LNCAP (cell line): Measurements from ENCODE around the gene HJV.

Experiments used
- CTCF ChIP-seq: fragments of 450-650 bp; IDR thresholded peaks from 2 replicates; pipeline ENCODE4 v1.5.1; 2017; ENCODE audit warnings: mild to moderate bottlenecking

Gene HJV

GRCh38 chr1:145972580-145972979, 49.0 kb downstream of the HJV start:
- TF ChIP-seq CTCF: no peak
